ENCODE data around the gene C16orf78. TPM values are rescaled to one million over a fixed set of nuclear protein-coding genes. Genes with fewer than 3 reads are reported as not detected.

The C16orf78 gene
- total RNA-seq, 6 donors from 2014 or later, result not detected

GRCh38 chr16:49332589-49333258, 40.9 kb upstream of the C16orf78 start:
- 66 to 79% methylated on average over 2 of the region's 2 CpGs for WGBS, 2 donors
- H3K27me3 ChIP-seq, result no peaks in the 10 kb centered on the region
- DNase-seq (no peak), ATAC-seq (ENCODE audit: low FRiP score in 2 of 2) (no peak)
- H3K9me3 ChIP-seq, result no peaks in the 10 kb centered on the region
- H3K27ac ChIP-seq, result no peak overlapping the region
- no peaks in the 10 kb centered on the region for H3K4me1 ChIP-seq
- no peaks in the 10 kb centered on the region for H3K36me3 ChIP-seq
- no peak for TF ChIP-seq POLR2A (IDR thresholded peaks at IDR 0.05)
- no peak for TF ChIP-seq POLR2AphosphoS5 (IDR thresholded peaks at IDR 0.05)
- no peak for TF ChIP-seq CTCF (IDR thresholded peaks at IDR 0.05)
- no peak for TF ChIP-seq EP300 (IDR thresholded peaks at IDR 0.05)
- H3K4me3 ChIP-seq, result no peak overlapping the region

GRCh38 chr16:49333259-49333597, 40.4 kb upstream of the C16orf78 start:
- no peak overlapping the region for H3K4me3 ChIP-seq
- no peaks in the 10 kb centered on the region for H3K36me3 ChIP-seq
- ATAC-seq (ENCODE audit: low FRiP score in 2 of 2), result no peak
- H3K4me1 ChIP-seq, result no peaks in the 10 kb centered on the region
- DNase-seq, result no peak
- 74 to 76% methylated on average over 7 of the region's 7 CpGs for WGBS, 2 donors
- TF ChIP-seq POLR2AphosphoS5 (IDR thresholded peaks at IDR 0.05) (no peak), EP300 (IDR thresholded peaks at IDR 0.05) (no peak), POLR2A (IDR thresholded peaks at IDR 0.05) (no peak), CTCF (IDR thresholded peaks at IDR 0.05) (no peak)
- H3K27ac ChIP-seq, result no peak overlapping the region
- no peaks in the 10 kb centered on the region for H3K27me3 ChIP-seq
- no peaks in the 10 kb centered on the region for H3K9me3 ChIP-seq

- 61 to 78% methylated on average over 7 to 8 of the region's 8 CpGs for WGBS, 2 donors
- no peaks in the 10 kb centered on the region for H3K9me3 ChIP-seq
- no peaks in the 10 kb centered on the region for H3K27me3 ChIP-seq
- no peaks in the 10 kb centered on the region for H3K36me3 ChIP-seq
- H3K27ac ChIP-seq, result no peak overlapping the region
- ATAC-seq (ENCODE audit: low FRiP score in 2 of 2), result no peak
- DNase-seq, result no peak
- TF ChIP-seq POLR2AphosphoS5 (IDR thresholded peaks at IDR 0.05) (no peak), POLR2A (IDR thresholded peaks at IDR 0.05) (no peak), CTCF (IDR thresholded peaks at IDR 0.05) (no peak), EP300 (IDR thresholded peaks at IDR 0.05) (no peak)
- H3K4me1 ChIP-seq, result no peaks in the 10 kb centered on the region
- no peak overlapping the region for H3K4me3 ChIP-seq
Observed at GRCh38 chr16:49335828-49336227, 37.8 kb upstream of the C16orf78 start.

GRCh38 chr16:49336581-49336980, 37.0 kb upstream of the C16orf78 start:
- Histone ChIP-seq H3K4me1 (no peaks in the 10 kb centered on the region), H3K27me3 (no peaks in the 10 kb centered on the region), H3K27ac (no peak overlapping the region), H3K9me3 (no peaks in the 10 kb centered on the region), H3K4me3 (no peak overlapping the region), H3K36me3 (no peaks in the 10 kb centered on the region)
- TF ChIP-seq POLR2A (IDR thresholded peaks at IDR 0.05), result no peak
- no peak for TF ChIP-seq EP300 (IDR thresholded peaks at IDR 0.05)
- no peak for TF ChIP-seq CTCF (IDR thresholded peaks at IDR 0.05)
- no peak for TF ChIP-seq POLR2AphosphoS5 (IDR thresholded peaks at IDR 0.05)
- DNase-seq (no peak), ATAC-seq (ENCODE audit: low FRiP score in 2 of 2) (no peak)
- 69 to 90% methylated on average over 3 of the region's 3 CpGs for WGBS, 2 donors

GRCh38 chr16:49337814-49338350, 35.7 kb upstream of the C16orf78 start:
- DNase-seq (no peak), ATAC-seq (ENCODE audit: low FRiP score in 2 of 2) (no peak)
- Histone ChIP-seq H3K27me3 (no peaks in the 10 kb centered on the region), H3K27ac (no peak overlapping the region), H3K4me3 (no peak overlapping the region), H3K9me3 (no peaks in the 10 kb centered on the region), H3K4me1 (no peaks in the 10 kb centered on the region), H3K36me3 (no peaks in the 10 kb centered on the region)
- WGBS, 2 donors, result 50% methylated on average over 6 of the region's 6 CpGs
- no peak for TF ChIP-seq POLR2AphosphoS5 (IDR thresholded peaks at IDR 0.05)
- TF ChIP-seq POLR2A (IDR thresholded peaks at IDR 0.05), result no peak
- TF ChIP-seq EP300 (IDR thresholded peaks at IDR 0.05), result no peak
- no peak for TF ChIP-seq CTCF (IDR thresholded peaks at IDR 0.05)

All from upper lobe of left lung (tissue), 6 donors.